Measurements from ENCODE around the gene THSD7A.

Gene THSD7A

GRCh38 chr7:11516328-11516727 is 315.7 kb downstream of the THSD7A start:
- Histone ChIP-seq H3K4me2 (ENCODE audit: low read depth, low read length) (no peak overlapping the region), H3K4me3 (ENCODE audit: low read length) (no peak overlapping the region), H3K4me1 (ENCODE audit: low read length) (no peaks in the 10 kb centered on the region), H4K20me1 (ENCODE audit: insufficient read depth, low read length) (no peaks in the 10 kb centered on the region), H3K27me3 (replicated peaks; ENCODE audit: insufficient read depth, low read length) (no peaks in the 10 kb centered on the region), H3K36me3 (replicated peaks; ENCODE audit: insufficient read depth, low read length) (no peaks in the 10 kb centered on the region), H3K79me2 (ENCODE audit: low read length) (no peaks in the 10 kb centered on the region), H3K9ac (ENCODE audit: low read length) (no peak overlapping the region), H3F3A (ENCODE audit: insufficient read depth, low read length) (no peaks in the 10 kb centered on the region), H3K27ac (ENCODE audit: low read length) (no peak overlapping the region), H2AFZ (ENCODE audit: low read length) (no peak overlapping the region), H3K9me2 (replicated peaks; ENCODE audit: insufficient read depth, low read length) (no peaks in the 10 kb centered on the region), H3K9me3 (replicated peaks; ENCODE audit: insufficient read depth, low read length) (no peaks in the 10 kb centered on the region)
- no peak for TF ChIP-seq EZH2phosphoT487 (IDR thresholded peaks at IDR 0.05; ENCODE audit: low read length)
- no peak for TF ChIP-seq EZH2 (optimal IDR thresholded peaks at IDR 0.05; ENCODE audit: low read depth, low read length)
- no peak for TF ChIP-seq CTCF (IDR thresholded peaks at IDR 0.05; ENCODE audit: low read length)
- no peak for DNase-seq

GRCh38 chr7:11513460-11513859 is 318.5 kb downstream of the THSD7A start:
- Histone ChIP-seq H3K79me2 (ENCODE audit: low read length) (no peaks in the 10 kb centered on the region), H3K27me3 (replicated peaks; ENCODE audit: insufficient read depth, low read length) (no peaks in the 10 kb centered on the region), H3K36me3 (replicated peaks; ENCODE audit: insufficient read depth, low read length) (no peaks in the 10 kb centered on the region), H3K9me3 (replicated peaks; ENCODE audit: insufficient read depth, low read length) (no peaks in the 10 kb centered on the region), H3K27ac (ENCODE audit: low read length) (no peak overlapping the region), H2AFZ (ENCODE audit: low read length) (no peak overlapping the region), H3K9ac (ENCODE audit: low read length) (no peak overlapping the region), H3F3A (ENCODE audit: insufficient read depth, low read length) (no peaks in the 10 kb centered on the region), H3K4me2 (ENCODE audit: low read depth, low read length) (no peak overlapping the region), H3K4me1 (ENCODE audit: low read length) (no peaks in the 10 kb centered on the region), H4K20me1 (ENCODE audit: insufficient read depth, low read length) (no peaks in the 10 kb centered on the region), H3K4me3 (ENCODE audit: low read length) (no peak overlapping the region), H3K9me2 (replicated peaks; ENCODE audit: insufficient read depth, low read length) (no peaks in the 10 kb centered on the region)
- DNase-seq = no peak
- TF ChIP-seq EZH2phosphoT487 (IDR thresholded peaks at IDR 0.05; ENCODE audit: low read length) (no peak), EZH2 (optimal IDR thresholded peaks at IDR 0.05; ENCODE audit: low read depth, low read length) (no peak), CTCF (IDR thresholded peaks at IDR 0.05; ENCODE audit: low read length) (no peak)

GRCh38 chr7:11507929-11508328 is 324.1 kb downstream of the THSD7A start:
- Histone ChIP-seq H3K4me2 (ENCODE audit: low read depth, low read length) (no peak overlapping the region), H3K27me3 (replicated peaks; ENCODE audit: insufficient read depth, low read length) (no peaks in the 10 kb centered on the region), H3K4me3 (ENCODE audit: low read length) (no peak overlapping the region), H3K9ac (ENCODE audit: low read length) (no peak overlapping the region), H3K4me1 (ENCODE audit: low read length) (no peaks in the 10 kb centered on the region), H3K36me3 (replicated peaks; ENCODE audit: insufficient read depth, low read length) (no peaks in the 10 kb centered on the region), H3K27ac (ENCODE audit: low read length) (no peak overlapping the region), H3K79me2 (ENCODE audit: low read length) (no peaks in the 10 kb centered on the region), H3K9me3 (replicated peaks; ENCODE audit: insufficient read depth, low read length) (no peaks in the 10 kb centered on the region), H2AFZ (ENCODE audit: low read length) (no peak overlapping the region), H3K9me2 (replicated peaks; ENCODE audit: insufficient read depth, low read length) (no peaks in the 10 kb centered on the region), H4K20me1 (ENCODE audit: insufficient read depth, low read length) (no peaks in the 10 kb centered on the region), H3F3A (ENCODE audit: insufficient read depth, low read length) (no peaks in the 10 kb centered on the region)
- TF ChIP-seq EZH2phosphoT487 (IDR thresholded peaks at IDR 0.05; ENCODE audit: low read length) (no peak), EZH2 (optimal IDR thresholded peaks at IDR 0.05; ENCODE audit: low read depth, low read length) (no peak), CTCF (IDR thresholded peaks at IDR 0.05; ENCODE audit: low read length) (no peak)
- DNase-seq = no peak
